Caco-2 (cell line): ENCODE measurements around the gene TSPAN1. TPM values are rescaled to one million over a fixed set of nuclear protein-coding genes. Genes with fewer than 3 reads are reported as not detected.
A peak's percentile ranks its signal among the peaks of the same experiment; 100 is the strongest.
"Not testable (repeated sequence)": the region's sequence is repeated elsewhere in the genome, so short reads cannot be mapped to it uniquely, and the experiment has no call there.

Source experiments
- BruUV-seq: library from RNA; stranded (reverse); fragments of 400-500 nt; replicated peaks from 2 replicates; lab custom pipeline; 2021; lab: Mats Ljungman, UMichigan
- CTCF ChIA-PET: fragments of 300-600 bp; sonication (Branson Sonifier 250); formaldehyde crosslinking; loops from one replicate; lab custom pipeline; 2022; ENCODE audit warnings: antibody characterized with exemption; lab: Charles Lee
- POLR2A ChIA-PET: fragments of 300-600 bp; sonication (Branson Sonifier 250); formaldehyde crosslinking; loops from one replicate; lab custom pipeline; 2022; ENCODE audit warnings: antibody characterized with exemption; lab: Charles Lee
- DNase-seq, 2 experiments: peaks; one replicate each; pipeline versions ENCODE4 v3.0.0 to v3.0.0-alpha.2; 2020 to 2022
- H3K27me3 ChIP-seq: replicated peaks from 2 replicates; pipeline ENCODE4 v1.6.0; 2011; ENCODE audit warnings: low read length; ENCODE audit not compliant: control insufficient read depth, insufficient read depth
- H3K36me3 ChIP-seq: 2 replicates; pipeline ENCODE4 v1.5.1; 2011; ENCODE audit warnings: low read length; ENCODE audit not compliant: control insufficient read depth, insufficient read depth
- H3K4me1 ChIP-seq: fragments of 250-450 bp; sonication (Bioruptor Pico); 2 replicates; pipeline ENCODE4 v1.5.1; 2020; ENCODE audit warnings: mild to moderate bottlenecking
- H3K4me3 ChIP-seq: 2 replicates; pipeline ENCODE4 v1.5.1; 2011; ENCODE audit warnings: low read depth, mild to moderate bottlenecking, control low read depth, low read length
- H3K9me3 ChIP-seq: fragments of 250-450 bp; sonication (Bioruptor Pico); 2 replicates; pipeline ENCODE4 v1.5.1; 2020; ENCODE audit warnings: mild to moderate bottlenecking, moderate library complexity
- H3K27ac Mint-ChIP-seq: one replicate; pipeline ENCODE4 v1.8.0; 2022; ENCODE audit warnings: mixed read lengths; ENCODE audit not compliant: unreplicated experiment
- H3K27me3 Mint-ChIP-seq: one replicate; pipeline ENCODE4 v1.8.0; 2022; ENCODE audit warnings: mixed read lengths; ENCODE audit not compliant: insufficient read depth, unreplicated experiment
- H3K36me3 Mint-ChIP-seq: one replicate; pipeline ENCODE4 v1.8.0; 2022; ENCODE audit warnings: mild to moderate bottlenecking, mixed read lengths; ENCODE audit not compliant: insufficient read depth, unreplicated experiment
- H3K4me1 Mint-ChIP-seq: one replicate; pipeline ENCODE4 v1.8.0; 2022; ENCODE audit warnings: low read depth, mixed read lengths; ENCODE audit not compliant: unreplicated experiment
- H3K4me3 Mint-ChIP-seq: one replicate; pipeline ENCODE4 v1.8.0; 2022; ENCODE audit warnings: mild to moderate bottlenecking, moderate library complexity, mixed read lengths; ENCODE audit not compliant: unreplicated experiment
- H3K9me3 Mint-ChIP-seq: one replicate; pipeline ENCODE4 v1.8.0; 2022; ENCODE audit warnings: mixed read lengths; ENCODE audit not compliant: unreplicated experiment
- CTCF ChIP-seq, 2 experiments: fragments of 200-600 bp in 1 of 2; IDR thresholded peaks; 1 replicate in 1 of 2; 2 replicates in 1 of 2; pipeline versions ENCODE4 v1.5.1 to v1.8.0; 2011 to 2022; ENCODE audit warnings: antibody characterized with exemption in 1 of 2, control low read depth in 1 of 2, inconsistent platforms in 1 of 2, low read depth in 1 of 2, low read length in 1 of 2, mild to moderate bottlenecking in 1 of 2, moderate library complexity in 1 of 2; ENCODE audit not compliant: insufficient read depth in 1 of 2, severe bottlenecking in 1 of 2, unreplicated experiment in 1 of 2
- intact Hi-C: fragments of 100-400 bp; cut with micrococcal nuclease; formaldehyde crosslinking; loops from one replicate; pipeline ENCODE4 v1.10.0; 2022; ENCODE audit not compliant: unreplicated experiment
- total RNA-seq: library from RNA; stranded (reverse); gene quantifications from 2 replicates; pipeline ENCODE4 v1.2.3, GENCODE V29; 2022

TSPAN1 gene
- total RNA-seq, 1 experiment from 2014 or later: 0.34 TPM

GRCh38 chr1:46219551-46220520, 44.9 kb downstream of the TSPAN1 start:
- no peak overlapping the region for H3K4me3 Mint-ChIP-seq
- intact Hi-C loops: no loop called here
- TF ChIP-seq CTCF (IDR thresholded peaks at IDR 0.05; ENCODE audit: insufficient read depth in 1 of 2, low read depth in 1 of 2, low read length in 1 of 2, severe bottlenecking in 1 of 2, unreplicated experiment in 1 of 2): no peak
- Histone ChIP-seq H3K4me3 (no peak overlapping the region), H3K4me1 (no peaks in the 10 kb centered on the region; the same call in 1 of the 2 replicates), H3K36me3 (no peaks in the 10 kb centered on the region), H3K27me3 (no peaks in the 10 kb centered on the region), H3K9me3 (no peaks in the 10 kb centered on the region)
- H3K36me3 Mint-ChIP-seq: no peaks in the 10 kb centered on the region
- DNase-seq: no peak
- ChIA-PET POLR2A (no interaction called here), CTCF (interaction anchor here (0.6 kb wide), 1 partner anchor 17 kb away, joined by 3 read pairs; no protein-coding TSS in a partner anchor)
- BruUV-seq: no TSS peak
- H3K9me3 Mint-ChIP-seq: no peaks in the 10 kb centered on the region
- no peaks in the 10 kb centered on the region for H3K4me1 Mint-ChIP-seq
- H3K27ac Mint-ChIP-seq: no peak overlapping the region
- H3K27me3 Mint-ChIP-seq: no peaks in the 10 kb centered on the region

GRCh38 chr1:46220808-46221207, 45.9 kb downstream of the TSPAN1 start:
- TF ChIP-seq CTCF (IDR thresholded peaks at IDR 0.05; ENCODE audit: insufficient read depth in 1 of 2, low read depth in 1 of 2, low read length in 1 of 2, severe bottlenecking in 1 of 2, unreplicated experiment in 1 of 2): no peak
- ChIA-PET POLR2A (no interaction called here), CTCF (interaction anchor here (0.6 kb wide), 1 partner anchor 18 kb away, joined by 3 read pairs; the partner anchor contains the start of gene LURAP1)
- BruUV-seq: no TSS peak
- Mint-ChIP-seq H3K36me3 (no peaks in the 10 kb centered on the region), H3K9me3 (no peaks in the 10 kb centered on the region), H3K4me1 (no peaks in the 10 kb centered on the region), H3K4me3 (no peak overlapping the region), H3K27me3 (no peaks in the 10 kb centered on the region), H3K27ac (no peak overlapping the region)
- DNase-seq: no peak
- no peaks in the 10 kb centered on the region for H3K9me3 ChIP-seq
- no peaks in the 10 kb centered on the region for H3K36me3 ChIP-seq
- H3K4me1 ChIP-seq: no peaks in the 10 kb centered on the region; the same call in 1 of the 2 replicates
- intact Hi-C loops: no loop called here
- no peak overlapping the region for H3K4me3 ChIP-seq
- no peaks in the 10 kb centered on the region for H3K27me3 ChIP-seq

- ChIA-PET CTCF (interaction anchor here (1.4 kb wide), 1 partner anchor 39 kb away, joined by 3 read pairs; no protein-coding TSS in a partner anchor), POLR2A (no interaction called here)
- Mint-ChIP-seq H3K9me3 (no peaks in the 10 kb centered on the region), H3K27me3 (no peaks in the 10 kb centered on the region), H3K4me3 (no peak overlapping the region), H3K36me3 (no peaks in the 10 kb centered on the region), H3K27ac (no peak overlapping the region), H3K4me1 (no peaks in the 10 kb centered on the region)
- no peak for TF ChIP-seq CTCF (IDR thresholded peaks at IDR 0.05; ENCODE audit: insufficient read depth in 1 of 2, low read depth in 1 of 2, low read length in 1 of 2, severe bottlenecking in 1 of 2, unreplicated experiment in 1 of 2)
- no TSS peak for BruUV-seq
- intact Hi-C loops: no loop called here
- H3K27me3 ChIP-seq: no peaks in the 10 kb centered on the region
- DNase-seq: peak in 1 of 2 experiments; percentile 43
- H3K4me1 ChIP-seq: no peaks in the 10 kb centered on the region; the same call in 1 of the 2 replicates
- H3K9me3 ChIP-seq: no peaks in the 10 kb centered on the region
- H3K4me3 ChIP-seq: no peak overlapping the region
- H3K36me3 ChIP-seq: no peaks in the 10 kb centered on the region
These were observed 46.9 kb downstream of the TSPAN1 start for GRCh38 chr1:46221749-46222148.

- H3K27me3 ChIP-seq, H3K4me3 Mint-ChIP-seq, H3K4me1 ChIP-seq, H3K4me3 ChIP-seq, H3K36me3 ChIP-seq, DNase-seq, H3K27ac Mint-ChIP-seq, H3K9me3 ChIP-seq, BruUV-seq, H3K36me3 Mint-ChIP-seq, H3K4me1 Mint-ChIP-seq, H3K27me3 Mint-ChIP-seq, H3K9me3 Mint-ChIP-seq: not testable (repeated sequence)
- ChIA-PET POLR2A (interaction anchor here (1.1 kb wide), 1 partner anchor 24 kb away, joined by 8 read pairs; the partner anchor contains the start of gene RAD54L), CTCF (interaction anchor here (0.7 to 1.4 kb wide), 19 partner anchors 9 to 204 kb away, joined by 3 to 18 read pairs (median 5); partner anchors contain the start of genes LURAP1, PIK3R3 and RAD54L)
- intact Hi-C loops: loop anchor here (1.0 kb wide), 2 partner anchors 44 to 186 kb away; no protein-coding TSS in a partner anchor
These were observed 48.2 kb downstream of the TSPAN1 start for GRCh38 chr1:46223055-46223454.
